ENCODE results near the gene SETD1A.
"Not testable (repeated sequence)": the region's sequence is repeated elsewhere in the genome, so short reads cannot be mapped to it uniquely, and the experiment has no call there.

The SETD1A gene

DNA sequence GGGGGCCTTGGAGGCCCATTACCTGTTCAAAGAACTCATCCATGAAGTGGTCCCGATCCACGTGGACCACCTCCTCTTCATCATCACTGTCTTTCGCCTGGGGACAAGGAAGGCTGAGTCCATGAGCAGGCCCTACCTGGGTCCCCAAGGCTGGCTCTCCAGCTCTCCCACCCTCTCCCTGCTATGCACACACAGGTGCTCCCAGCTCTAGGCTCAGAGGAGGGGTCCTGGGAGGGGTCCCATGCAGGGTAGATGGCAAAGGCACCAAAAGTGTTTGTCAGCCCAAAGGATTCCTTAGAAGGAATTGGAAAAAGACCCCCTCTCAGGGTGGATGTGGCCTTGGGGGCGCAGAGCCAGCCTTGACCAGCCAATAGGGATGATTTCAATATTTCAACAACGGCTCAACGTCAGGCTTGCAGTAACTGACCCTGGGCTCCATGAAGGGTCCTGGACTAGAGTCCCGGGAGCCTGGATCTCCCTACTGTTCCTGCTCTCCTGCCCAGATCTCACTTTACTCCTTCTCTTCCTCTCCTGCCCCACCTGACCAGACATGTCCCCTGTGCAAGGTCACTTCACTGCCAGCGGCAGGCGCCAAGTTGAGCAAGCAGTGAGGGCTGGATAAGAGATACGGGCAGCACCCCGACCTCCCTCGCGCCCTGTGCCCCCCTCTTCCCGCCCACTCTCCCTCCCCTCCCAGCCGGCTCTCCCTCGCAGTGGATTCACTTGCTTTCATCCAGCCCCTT, 44.1 kb downstream of the SETD1A start:
- DNase-seq: no peak

DNA sequence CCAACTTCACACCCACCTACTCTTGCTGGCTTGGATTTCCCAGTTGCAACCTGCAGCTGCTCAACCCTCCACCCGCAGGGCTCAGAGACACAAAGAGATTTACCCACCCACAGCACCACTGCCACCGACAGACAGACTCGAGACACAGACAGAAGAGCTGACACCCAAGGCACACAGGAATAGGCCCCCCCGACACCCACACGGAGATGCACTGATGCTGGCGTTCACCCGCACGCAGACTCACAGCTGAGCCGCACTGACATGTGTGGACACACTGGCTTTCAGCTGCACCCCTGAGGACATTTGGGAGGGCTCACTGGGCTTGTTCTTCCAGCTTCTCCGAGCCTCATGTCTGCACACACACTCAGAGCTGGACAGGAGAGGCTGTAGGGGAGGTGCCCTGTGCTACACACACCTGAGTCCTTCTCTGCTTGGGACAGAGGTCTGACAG, 44.7 kb downstream of the SETD1A start:
- no peak for DNase-seq

DNA sequence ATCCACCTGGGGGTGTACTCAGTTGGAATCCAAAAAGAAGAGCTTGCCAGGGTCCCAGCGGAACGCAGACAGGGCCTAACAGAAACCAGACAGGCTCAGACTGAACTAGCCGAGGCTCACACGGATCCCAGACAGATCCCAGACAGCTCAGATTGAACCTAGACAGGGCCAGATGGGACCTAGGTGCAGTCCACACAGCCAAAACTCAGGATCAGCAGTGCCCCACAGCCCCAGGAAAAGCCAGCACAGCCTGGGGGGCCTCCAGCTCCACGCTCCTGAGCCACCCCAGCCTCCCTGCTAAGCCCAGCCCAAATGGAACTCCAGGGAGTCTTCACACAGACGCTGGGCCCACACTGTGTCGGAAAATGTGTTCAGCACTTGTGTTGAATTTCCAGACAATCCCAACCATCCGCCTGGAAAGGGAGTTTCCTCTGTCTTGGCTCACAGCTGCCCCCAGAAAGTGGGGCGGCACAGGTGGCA, 45.3 kb downstream of the SETD1A start:
- no peak for DNase-seq

- no peak for DNase-seq
Measured at GRCh38 chr16:31003744-31004143, 46.2 kb downstream of the SETD1A start.

DNA sequence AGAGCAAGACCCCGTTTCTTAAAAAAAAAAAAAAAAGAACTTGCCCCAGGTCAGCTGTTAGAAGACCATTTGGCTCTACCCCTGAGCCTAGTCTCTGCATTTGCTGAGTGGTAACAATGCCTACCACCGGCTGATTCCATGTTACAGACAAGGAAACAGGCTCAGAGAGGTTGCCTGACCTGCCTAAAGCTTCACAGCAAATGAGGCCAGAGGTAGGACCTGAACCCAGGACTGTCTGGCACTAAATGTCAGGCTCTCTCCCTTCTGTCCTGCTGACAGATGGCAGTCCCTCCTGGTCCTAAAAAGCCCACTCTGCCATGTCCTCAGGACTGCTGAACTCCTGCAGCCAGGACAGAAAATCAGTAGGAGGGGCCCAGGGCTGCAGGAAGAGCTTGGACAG, 47.1 kb downstream of the SETD1A start:
- no peak for DNase-seq

GRCh38 chr16:31005350-31006085, 48.0 kb downstream of the SETD1A start:
- DNase-seq: no peak

- no peak for DNase-seq
Measured at GRCh38 chr16:31006086-31006385, 48.5 kb downstream of the SETD1A start.

DNA sequence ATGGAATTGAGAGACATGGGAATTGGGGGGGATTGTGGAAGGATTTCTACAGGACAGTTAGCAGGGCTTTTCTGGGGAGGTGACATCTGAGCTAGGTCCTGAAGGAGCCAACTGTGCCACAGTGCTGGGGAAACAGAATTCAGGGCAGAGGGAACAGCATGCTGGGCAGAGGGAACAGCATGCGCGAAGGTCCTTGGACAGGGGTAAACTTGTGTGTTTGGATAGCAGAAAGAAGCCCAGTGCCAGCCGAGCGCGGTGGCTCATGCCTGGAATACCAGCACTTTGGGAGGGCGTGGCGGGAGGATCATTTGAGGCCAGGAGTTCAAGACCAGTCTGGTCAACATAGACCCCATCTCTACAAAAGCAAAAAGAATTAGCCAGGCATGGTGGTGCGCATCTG, 49.0 kb downstream of the SETD1A start:
- no peak for DNase-seq

- no peak for DNase-seq
Measured at GRCh38 chr16:31007684-31008083, 50.1 kb downstream of the SETD1A start.

DNA sequence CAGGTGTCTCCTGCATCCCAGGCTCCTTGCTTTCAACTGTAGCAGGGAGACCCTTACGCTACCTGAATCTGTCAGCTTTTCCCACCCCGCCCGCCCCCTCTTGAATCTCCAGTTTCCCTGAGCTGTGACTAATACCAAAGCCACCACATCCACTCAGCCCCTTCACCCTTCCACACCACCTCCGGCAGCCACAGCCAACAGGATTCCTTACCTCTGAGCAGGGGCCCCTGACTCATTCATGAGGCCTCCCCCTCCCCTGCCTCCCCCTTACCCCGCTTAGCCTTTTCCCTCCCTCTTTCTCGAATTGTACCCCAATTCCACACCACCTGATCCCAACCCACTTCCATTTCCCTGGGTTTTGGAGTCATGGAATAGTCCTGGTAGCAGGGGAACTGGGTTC, 50.6 kb downstream of the SETD1A start:
- no peak for DNase-seq

- DNase-seq: no peak
Measured at GRCh38 chr16:31008551-31008950, 51.0 kb downstream of the SETD1A start.

- DNase-seq: no peak
Measured at GRCh38 chr16:31009120-31009519, 51.6 kb downstream of the SETD1A start.

- DNase-seq: no peak
Measured at GRCh38 chr16:31009894-31010584, 52.5 kb downstream of the SETD1A start.

GRCh38 chr16:31010585-31011325, 53.2 kb downstream of the SETD1A start, which contains the start of gene STX1B:
Gene STX1B, minus strand, starts transcription at chr16:31010638. Its CDS starts 242 bp downstream, at chr16:31010396.
- DNase-seq: no peak

DNA sequence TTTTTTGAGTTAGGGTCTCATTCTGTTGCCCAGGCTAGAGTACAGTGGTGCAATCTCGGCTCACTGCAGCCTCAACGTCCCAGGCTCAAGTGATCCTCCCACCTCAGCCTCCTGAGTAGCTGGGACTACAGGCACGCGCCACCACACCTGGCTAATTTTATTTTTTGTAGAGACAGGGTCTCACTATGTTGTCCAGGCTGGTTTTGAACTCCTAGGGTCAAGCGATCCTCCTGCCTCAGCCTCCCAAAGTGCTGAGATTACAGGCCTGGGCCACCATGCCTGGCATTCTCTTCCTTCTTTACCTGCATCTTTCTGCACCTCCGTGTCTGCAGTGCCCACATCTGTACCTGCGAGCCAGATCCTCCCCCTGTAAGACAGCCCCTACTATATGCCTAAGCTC, 54.3 kb downstream of the SETD1A start:
- not testable (repeated sequence) for DNase-seq

DNA sequence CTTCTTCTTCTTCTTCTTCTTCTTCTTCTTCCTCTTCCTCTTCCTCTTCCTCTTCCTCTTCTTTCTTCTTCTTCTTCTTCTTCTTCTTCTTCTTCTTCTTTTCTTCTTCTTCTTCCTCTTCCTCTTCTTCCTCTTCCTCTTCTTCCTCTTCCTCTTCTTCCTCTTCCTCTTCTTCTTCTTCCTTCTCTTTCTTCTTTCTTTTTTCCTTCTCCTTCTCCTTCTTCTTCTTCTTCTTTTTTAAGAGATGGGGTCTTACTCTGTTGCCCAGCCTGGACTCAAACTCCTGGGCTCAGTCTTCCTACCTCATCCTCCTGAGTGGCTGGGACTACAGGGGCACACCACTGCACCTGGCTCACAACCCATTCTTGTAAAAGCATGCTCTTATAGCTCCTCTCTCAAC, 55.7 kb downstream of the SETD1A start:
- DNase-seq: not testable (repeated sequence)

GRCh38 chr16:31016018-31016417, 58.5 kb downstream of the SETD1A start:
- no peak for DNase-seq

GRCh38 chr16:31017756-31018155, 60.2 kb downstream of the SETD1A start:
- DNase-seq: not testable (repeated sequence)

DNA sequence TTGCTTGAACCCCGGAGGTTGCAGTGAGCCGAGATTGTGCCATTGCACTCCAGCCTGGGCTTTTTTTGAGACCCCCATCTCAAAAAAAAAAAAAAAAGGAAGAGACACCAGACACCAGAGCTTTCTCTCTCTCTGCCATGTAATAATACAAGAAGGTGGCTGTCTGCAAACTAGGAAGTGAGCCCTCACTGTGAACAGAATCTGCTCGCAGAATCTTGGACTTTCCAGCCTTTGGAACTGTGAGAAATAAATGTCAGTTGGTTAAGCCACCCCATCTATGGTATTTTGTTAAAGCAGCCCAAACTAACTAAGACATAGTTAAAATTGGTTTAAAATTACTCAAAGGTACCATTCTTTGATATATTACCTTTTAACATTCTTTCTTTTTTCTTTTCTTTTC, 63.0 kb downstream of the SETD1A start:
- DNase-seq: no peak

DNA sequence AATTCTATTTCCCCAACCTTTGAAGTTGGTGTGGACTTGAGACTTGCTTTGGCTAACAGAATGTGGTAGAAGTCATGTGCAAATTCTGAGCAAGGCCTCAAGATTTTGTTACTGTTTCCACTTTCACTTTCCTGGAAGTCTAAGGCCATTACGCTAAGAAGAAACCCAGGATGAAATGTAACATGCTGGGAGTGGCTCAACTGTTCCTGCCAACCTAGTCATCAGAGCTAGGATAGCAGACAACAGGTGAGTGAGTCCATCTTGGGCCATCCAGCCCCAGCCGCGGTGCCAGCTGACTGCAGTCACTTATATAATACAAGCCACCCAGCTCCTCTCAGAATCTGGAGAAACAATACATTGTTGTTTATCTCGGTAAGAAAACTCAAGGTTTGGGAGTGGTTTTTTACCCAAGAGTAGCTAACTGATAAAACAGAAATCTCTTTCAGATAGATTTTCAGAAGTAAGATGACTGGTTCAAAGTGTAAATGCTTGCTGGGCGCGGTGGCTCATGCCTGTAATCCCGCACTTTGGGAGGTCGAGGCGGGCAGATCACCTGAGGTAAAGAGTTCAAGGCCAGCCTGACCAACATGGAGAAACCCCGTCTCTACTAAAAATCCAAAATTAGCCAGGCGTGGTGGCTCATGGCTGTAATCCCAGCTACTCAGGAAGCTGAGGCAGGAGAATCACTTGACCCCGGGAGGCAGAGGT, 65.1 kb downstream of the SETD1A start:
- no peak for DNase-seq

GRCh38 chr16:31023252-31023602, 65.7 kb downstream of the SETD1A start:
- DNase-seq: no peak

DNA sequence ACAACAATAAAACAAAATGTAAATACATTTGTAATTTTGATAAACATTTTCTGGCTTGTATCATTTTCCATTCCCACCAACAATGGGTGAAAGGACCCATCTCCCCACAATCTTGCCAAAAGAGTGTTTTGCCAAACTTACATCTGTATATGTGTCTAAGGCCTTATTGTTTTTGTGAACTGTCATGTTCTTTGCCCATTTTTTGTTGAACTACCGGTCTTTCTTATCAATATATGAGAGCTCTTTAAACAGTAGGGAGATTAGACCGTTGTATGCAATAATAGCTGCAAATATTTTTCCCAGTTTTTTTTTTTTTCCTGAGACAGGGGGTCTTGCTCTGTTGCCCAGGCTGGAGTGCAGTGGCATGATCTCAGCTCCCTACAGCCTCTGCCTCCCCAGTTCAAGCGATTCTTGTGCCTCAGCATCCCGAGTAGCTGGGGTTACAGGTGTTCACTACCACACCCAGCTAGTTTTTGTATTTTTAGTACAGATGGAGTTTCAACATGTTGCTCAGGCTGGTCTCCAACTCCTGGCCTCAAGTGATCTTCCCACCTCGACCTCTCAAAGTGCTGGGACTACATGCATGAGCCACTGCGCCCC, 66.2 kb downstream of the SETD1A start:
- DNase-seq: no peak
